RKO (cell line): ENCODE results near the gene ASTL.

Source experiments
- DNase-seq: peaks from one replicate; pipeline ENCODE4 v3.0.0-alpha.2; 2016; ENCODE audit warnings: low spot score

Gene ASTL

GRCh38 chr2:96083064-96083939 is 55.0 kb downstream of the ASTL start:
- no peak for DNase-seq

- DNase-seq = no peak
These were observed 55.9 kb downstream of the ASTL start for GRCh38 chr2:96082211-96083063.

GRCh38 chr2:96081042-96081441 is 57.3 kb downstream of the ASTL start:
- DNase-seq = no peak

- DNase-seq = no peak
These were observed 63.0 kb downstream of the ASTL start for GRCh38 chr2:96075199-96075771.

GRCh38 chr2:96074156-96074555 is 64.1 kb downstream of the ASTL start:
- DNase-seq = no peak

GRCh38 chr2:96073170-96073775 is 65.0 kb downstream of the ASTL start:
- DNase-seq = no peak
